Activated CD8-positive, alpha-beta memory T cell treated with anti-CD3 and anti-CD28 coated beads, Interleukin-2, amount 10 ng/mL, durations not matched to agents 7 days and 5 days (primary cell): ENCODE results near the gene MAGEB17. TPM values are rescaled to one million over a fixed set of nuclear protein-coding genes. Genes with fewer than 3 reads are reported as not detected.
"Not testable (repeated sequence)": the region's sequence is repeated elsewhere in the genome, so short reads cannot be mapped to it uniquely, and the experiment has no call there.

ENCODE experiments used
- ATAC-seq: fragments of 150-1000 bp; cut with Tn5 transposase; one replicate; pipeline ENCODE4 v1.10.0; 2021; ENCODE audit warnings: moderate library complexity
- CTCF ChIA-PET: fragments of 350-600 bp; sonication (Branson Sonifier 250); formaldehyde crosslinking; loops from one replicate; lab custom pipeline; 2021; ENCODE audit warnings: antibody characterized with exemption; lab: Charles Lee
- DNase-seq: peaks from one replicate; pipeline ENCODE4 v3.0.0-alpha.2; 2020
- H3K27ac Mint-ChIP-seq: one replicate; pipeline ENCODE4 v1.8.0; 2021; ENCODE audit warnings: mild to moderate bottlenecking, mixed read lengths
- H3K27me3 Mint-ChIP-seq: one replicate; pipeline ENCODE4 v1.8.0; 2021; ENCODE audit warnings: mixed read lengths
- H3K36me3 Mint-ChIP-seq: one replicate; pipeline ENCODE4 v1.8.0; 2021; ENCODE audit warnings: mild to moderate bottlenecking, mixed read lengths
- H3K4me1 Mint-ChIP-seq: one replicate; pipeline ENCODE4 v1.8.0; 2021; ENCODE audit warnings: mixed read lengths
- H3K4me3 Mint-ChIP-seq: one replicate; pipeline ENCODE4 v1.8.0; 2021; ENCODE audit warnings: mild to moderate bottlenecking, moderate library complexity, mixed read lengths
- H3K9me3 Mint-ChIP-seq: one replicate; pipeline ENCODE4 v1.8.0; 2022; ENCODE audit warnings: low read depth, mixed read lengths
- total RNA-seq, 2 experiments: library from RNA; stranded (reverse); gene quantifications; one replicate each; pipeline ENCODE4 v1.2.3, GENCODE V29; 2021

MAGEB17 gene
- total RNA-seq, 2 experiments from 2014 or later: not detected

DNA sequence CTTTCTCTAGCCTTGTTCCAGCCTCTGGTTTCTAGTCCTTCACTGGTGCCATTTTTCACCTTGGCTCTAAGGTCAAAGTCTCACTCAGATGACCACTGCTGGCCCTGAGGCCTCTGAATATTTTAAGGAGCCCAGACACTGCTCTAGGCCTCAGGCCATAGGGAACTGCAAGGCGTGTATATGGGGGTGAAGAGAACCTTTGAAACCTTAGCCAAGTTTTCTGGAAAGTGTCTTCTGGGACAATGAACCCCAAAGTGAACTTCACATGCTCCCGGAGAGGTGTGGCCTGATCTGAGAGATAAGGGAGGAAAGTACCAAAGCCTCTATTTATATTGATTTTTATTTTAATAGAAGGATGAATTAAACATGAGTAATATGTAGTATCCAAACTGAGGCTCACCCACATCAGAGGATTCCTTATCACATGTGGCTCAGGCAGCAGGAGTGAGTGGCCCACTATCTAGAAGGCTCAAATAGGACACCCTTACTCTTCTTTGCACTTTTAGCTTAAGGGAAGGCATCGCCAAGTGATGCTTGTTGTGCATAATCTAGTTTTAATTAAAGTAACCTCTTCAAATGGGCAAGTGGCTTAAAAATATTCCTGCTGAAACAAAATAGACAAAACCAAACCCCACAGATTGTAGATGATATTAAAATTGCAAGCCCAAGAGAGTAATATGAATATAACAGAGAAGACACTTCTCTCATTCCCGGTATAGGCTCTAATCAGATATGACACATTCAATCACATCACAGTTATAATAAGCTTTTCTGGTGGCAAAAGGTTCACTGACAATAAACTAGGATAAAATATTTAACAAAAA lies 25.6 kb upstream of the MAGEB17 start:
- H3K36me3 Mint-ChIP-seq: no peaks in the 10 kb centered on the region
- no peaks in the 10 kb centered on the region for H3K4me1 Mint-ChIP-seq
- H3K9me3 Mint-ChIP-seq: no peaks in the 10 kb centered on the region
- CTCF ChIA-PET: no interaction called here
- DNase-seq: no peak
- no peak for ATAC-seq
- H3K4me3 Mint-ChIP-seq: no peak overlapping the region
- peaks cover 13% of the 10 kb centered on the region for H3K27me3 Mint-ChIP-seq
- no peak overlapping the region for H3K27ac Mint-ChIP-seq

DNA sequence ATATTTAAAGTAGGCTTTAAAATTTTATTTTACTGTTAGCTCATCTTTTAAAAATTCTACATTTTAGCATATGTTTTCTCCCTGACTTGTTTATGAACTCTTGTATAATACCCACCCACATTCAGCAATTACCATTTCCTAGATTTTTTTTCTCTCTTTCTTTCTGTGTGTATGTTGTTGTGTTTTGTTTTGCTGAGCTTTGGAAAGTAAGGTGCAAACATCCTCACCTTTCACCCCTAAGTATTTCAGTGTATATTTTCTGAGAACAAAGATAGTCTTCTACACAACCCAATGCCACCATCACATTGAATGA lies 25.1 kb upstream of the MAGEB17 start:
- H3K27me3 Mint-ChIP-seq: peaks cover 13% of the 10 kb centered on the region
- CTCF ChIA-PET: no interaction called here
- no peak overlapping the region for H3K4me3 Mint-ChIP-seq
- no peaks in the 10 kb centered on the region for H3K9me3 Mint-ChIP-seq
- no peak overlapping the region for H3K27ac Mint-ChIP-seq
- no peaks in the 10 kb centered on the region for H3K4me1 Mint-ChIP-seq
- H3K36me3 Mint-ChIP-seq: no peaks in the 10 kb centered on the region
- ATAC-seq: no peak
- no peak for DNase-seq

DNA sequence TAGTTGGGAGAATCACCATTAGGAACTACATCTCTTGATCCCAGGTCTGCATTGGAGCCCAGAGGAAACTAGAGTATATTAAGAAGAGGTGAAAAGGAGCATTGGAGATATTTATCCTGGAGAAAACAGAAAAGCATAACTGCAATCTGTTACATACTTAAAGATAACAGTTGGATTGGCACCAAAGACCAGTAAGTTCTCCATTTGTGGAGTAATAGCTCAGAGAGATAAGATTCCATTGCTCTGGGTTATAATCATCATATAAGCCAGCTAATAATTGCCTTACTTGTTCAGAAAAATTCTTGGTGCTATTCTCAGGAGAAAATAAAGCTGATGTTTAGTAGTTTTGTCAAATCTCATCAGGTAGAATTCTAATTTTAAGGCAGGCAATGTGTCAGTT lies 23.3 kb upstream of the MAGEB17 start:
- Mint-ChIP-seq H3K27ac (no peak overlapping the region), H3K36me3 (no peaks in the 10 kb centered on the region), H3K4me1 (no peaks in the 10 kb centered on the region), H3K4me3 (no peak overlapping the region), H3K9me3 (no peaks in the 10 kb centered on the region), H3K27me3 (peaks cover 13% of the 10 kb centered on the region)
- ATAC-seq (no peak), DNase-seq (no peak)
- CTCF ChIA-PET: no interaction called here

GRCh38 chrX:16144420-16144819 lies 22.9 kb upstream of the MAGEB17 start:
- Mint-ChIP-seq H3K27ac (no peak overlapping the region), H3K9me3 (no peaks in the 10 kb centered on the region), H3K4me1 (no peaks in the 10 kb centered on the region), H3K36me3 (no peaks in the 10 kb centered on the region), H3K27me3 (peaks cover 13% of the 10 kb centered on the region), H3K4me3 (no peak overlapping the region)
- ATAC-seq (no peak), DNase-seq (no peak)
- CTCF ChIA-PET: no interaction called here

DNA sequence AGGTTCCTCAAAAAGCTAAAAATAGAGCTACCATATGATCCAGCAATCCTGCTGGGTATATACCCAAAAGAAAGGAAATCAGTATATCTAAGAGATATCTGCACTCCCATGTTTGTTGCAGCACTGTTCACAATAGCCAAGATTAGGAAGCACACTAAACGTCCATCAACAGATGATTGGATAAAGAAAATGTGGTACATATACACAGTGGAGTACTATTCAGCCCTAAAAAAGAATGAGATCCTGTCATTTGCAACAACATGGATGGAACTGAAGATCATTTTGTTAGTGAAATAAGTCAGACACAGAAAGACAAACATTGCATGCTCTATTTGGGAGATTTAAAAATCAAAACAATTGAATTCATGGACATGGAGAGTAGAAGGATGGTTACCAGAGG lies 22.2 kb upstream of the MAGEB17 start:
- H3K27ac Mint-ChIP-seq, H3K9me3 Mint-ChIP-seq, H3K36me3 Mint-ChIP-seq, CTCF ChIA-PET, H3K4me1 Mint-ChIP-seq, DNase-seq, ATAC-seq, H3K4me3 Mint-ChIP-seq: not testable (repeated sequence)
- H3K27me3 Mint-ChIP-seq: peaks cover 13% of the 10 kb centered on the region

DNA sequence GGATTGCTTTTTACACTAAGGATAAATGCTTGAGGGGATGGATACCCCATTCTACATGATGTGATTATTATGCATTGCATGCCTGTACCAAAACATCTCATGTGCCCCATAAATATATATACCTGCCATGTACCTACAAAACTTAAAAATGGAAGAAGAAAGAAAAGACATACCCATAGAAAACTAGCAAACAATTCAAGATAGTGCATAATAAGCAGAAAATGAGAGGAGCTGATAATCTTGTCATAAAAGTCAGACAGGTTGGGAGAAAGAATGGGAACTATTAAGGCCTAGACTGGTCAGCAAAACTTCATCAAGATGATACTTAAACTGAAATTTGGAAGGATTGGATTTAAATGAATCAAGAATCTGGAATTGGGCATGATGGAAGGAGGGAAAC lies 21.6 kb upstream of the MAGEB17 start:
- Mint-ChIP-seq H3K36me3 (no peaks in the 10 kb centered on the region), H3K4me1 (no peaks in the 10 kb centered on the region), H3K9me3 (no peaks in the 10 kb centered on the region), H3K27me3 (peaks cover 13% of the 10 kb centered on the region), H3K27ac (no peak overlapping the region), H3K4me3 (no peak overlapping the region)
- CTCF ChIA-PET: no interaction called here
- DNase-seq: no peak
- no peak for ATAC-seq

DNA sequence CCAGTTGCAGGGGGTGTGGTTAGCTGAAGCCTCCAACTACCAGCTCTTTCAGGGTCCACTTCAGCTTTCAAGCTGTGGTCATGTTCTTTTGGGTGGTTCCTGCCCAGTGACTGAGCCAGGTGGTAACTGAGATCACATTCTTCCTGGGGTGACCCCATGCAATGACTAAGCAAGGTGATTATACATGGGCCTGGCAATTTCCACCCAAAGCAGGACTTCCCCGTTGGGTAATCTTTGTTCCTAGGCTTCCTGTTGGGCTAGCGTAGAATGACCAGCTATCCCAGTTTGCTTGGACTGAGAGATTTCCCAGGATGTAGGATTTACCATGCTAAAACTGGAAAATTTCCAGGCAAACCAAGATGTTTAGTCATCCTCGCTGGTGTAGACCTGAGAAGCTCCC lies 18.4 kb upstream of the MAGEB17 start:
- Mint-ChIP-seq H3K9me3 (no peaks in the 10 kb centered on the region), H3K27me3 (peaks cover 6% of the 10 kb centered on the region), H3K4me3 (no peak overlapping the region), H3K27ac (no peak overlapping the region), H3K36me3 (no peaks in the 10 kb centered on the region), H3K4me1 (no peaks in the 10 kb centered on the region)
- DNase-seq: no peak
- no peak for ATAC-seq
- CTCF ChIA-PET: no interaction called here

- CTCF ChIA-PET: no interaction called here
- H3K9me3 Mint-ChIP-seq: no peaks in the 10 kb centered on the region
- no peak for ATAC-seq
- no peak overlapping the region for H3K27ac Mint-ChIP-seq
- no peaks in the 10 kb centered on the region for H3K4me1 Mint-ChIP-seq
- H3K27me3 Mint-ChIP-seq: no peaks in the 10 kb centered on the region
- no peak overlapping the region for H3K4me3 Mint-ChIP-seq
- no peak for DNase-seq
- no peaks in the 10 kb centered on the region for H3K36me3 Mint-ChIP-seq
These were observed 11.6 kb upstream of the MAGEB17 start for GRCh38 chrX:16155581-16156096.

DNA sequence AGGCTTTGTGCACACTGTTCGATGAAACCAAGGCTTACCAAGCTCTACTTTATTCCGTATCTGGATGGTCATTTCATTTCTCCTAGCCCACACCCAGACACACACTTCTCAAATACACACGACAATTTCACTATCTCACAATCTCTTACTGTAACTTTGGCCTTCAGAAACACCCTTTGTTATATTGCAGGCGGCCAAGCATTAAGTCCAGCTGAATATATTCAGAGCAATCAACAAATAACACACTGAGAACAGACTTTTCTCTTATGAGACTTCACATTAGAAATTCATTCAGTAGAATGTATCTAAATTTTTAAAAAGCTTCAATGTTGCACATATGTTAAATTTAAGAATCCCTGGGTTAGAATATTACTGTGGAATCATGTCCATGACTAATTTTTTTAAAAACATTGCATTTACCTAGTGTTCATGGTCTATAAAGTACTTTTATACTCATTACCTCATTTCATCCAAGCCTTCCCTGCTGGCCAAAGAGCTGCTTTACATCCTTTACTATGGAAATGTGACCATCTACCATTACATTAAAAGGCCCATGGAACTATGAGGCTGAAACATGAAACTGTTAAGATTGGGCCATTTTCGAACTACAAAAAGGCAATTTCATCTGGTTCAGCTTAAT lies 10.5 kb upstream of the MAGEB17 start:
- ATAC-seq (no peak), DNase-seq (no peak)
- H3K4me1 Mint-ChIP-seq: no peaks in the 10 kb centered on the region
- CTCF ChIA-PET: no interaction called here
- no peaks in the 10 kb centered on the region for H3K27me3 Mint-ChIP-seq
- no peaks in the 10 kb centered on the region for H3K36me3 Mint-ChIP-seq
- no peak overlapping the region for H3K27ac Mint-ChIP-seq
- H3K4me3 Mint-ChIP-seq: no peak overlapping the region
- H3K9me3 Mint-ChIP-seq: no peaks in the 10 kb centered on the region

DNA sequence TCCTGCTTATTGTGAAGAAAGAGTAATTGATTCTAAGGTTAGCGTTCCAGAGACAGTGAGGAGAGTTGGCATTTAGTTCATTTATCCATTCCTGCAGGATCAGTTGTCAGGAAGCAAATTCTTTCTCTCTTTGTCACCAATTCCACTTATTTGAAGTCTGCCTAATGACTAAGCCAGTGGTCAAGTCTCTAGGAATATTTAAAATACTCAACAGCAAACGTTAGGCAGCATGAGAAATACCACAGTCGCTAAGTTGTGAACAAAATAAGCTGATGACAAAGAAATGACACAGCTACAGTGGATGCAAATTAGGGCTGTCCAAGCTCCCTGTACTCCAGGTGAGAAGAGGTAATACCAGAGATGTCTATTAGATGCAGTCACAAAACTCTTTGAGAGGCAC lies 6.6 kb upstream of the MAGEB17 start:
- Mint-ChIP-seq H3K9me3 (no peaks in the 10 kb centered on the region), H3K27me3 (peaks cover 2% of the 10 kb centered on the region), H3K36me3 (no peaks in the 10 kb centered on the region), H3K4me3 (no peak overlapping the region), H3K4me1 (no peaks in the 10 kb centered on the region), H3K27ac (no peak overlapping the region)
- no peak for DNase-seq
- CTCF ChIA-PET: no interaction called here
- ATAC-seq: no peak

GRCh38 chrX:16161173-16161572 lies 6.1 kb upstream of the MAGEB17 start:
- H3K9me3 Mint-ChIP-seq, H3K27me3 Mint-ChIP-seq, H3K27ac Mint-ChIP-seq, H3K4me1 Mint-ChIP-seq, ATAC-seq, H3K4me3 Mint-ChIP-seq, DNase-seq, H3K36me3 Mint-ChIP-seq, CTCF ChIA-PET: not testable (repeated sequence)

DNA sequence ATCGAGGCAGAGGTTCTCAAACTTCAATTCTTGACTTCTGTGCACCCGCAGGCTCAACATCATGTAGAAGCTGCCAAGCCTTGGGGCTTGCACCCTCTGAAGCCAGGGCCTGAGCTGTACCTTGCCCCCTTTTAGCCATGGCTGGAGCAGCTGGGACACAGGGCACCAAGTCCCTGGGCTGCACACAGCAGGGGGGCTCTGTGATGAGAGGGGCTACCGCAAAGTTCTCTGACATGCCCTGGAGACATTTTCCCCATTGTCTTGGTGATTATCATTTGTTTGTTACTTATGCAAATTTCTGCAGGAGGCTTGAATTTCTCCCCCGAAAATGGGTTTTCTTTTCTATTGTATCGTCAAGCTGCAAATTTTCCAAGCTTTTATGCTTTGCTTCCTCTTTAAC lies 4.9 kb upstream of the MAGEB17 start:
- no peaks in the 10 kb centered on the region for H3K9me3 Mint-ChIP-seq
- H3K4me1 Mint-ChIP-seq: no peaks in the 10 kb centered on the region
- H3K36me3 Mint-ChIP-seq: no peaks in the 10 kb centered on the region
- no peak overlapping the region for H3K4me3 Mint-ChIP-seq
- H3K27me3 Mint-ChIP-seq: peaks cover 2% of the 10 kb centered on the region
- H3K27ac Mint-ChIP-seq: no peak overlapping the region
- DNase-seq: no peak
- no peak for ATAC-seq
- CTCF ChIA-PET: no interaction called here

- H3K4me3 Mint-ChIP-seq: no peak overlapping the region
- no peak for DNase-seq
- peaks cover 2% of the 10 kb centered on the region for H3K27me3 Mint-ChIP-seq
- H3K36me3 Mint-ChIP-seq: no peaks in the 10 kb centered on the region
- H3K27ac Mint-ChIP-seq: no peak overlapping the region
- CTCF ChIA-PET: no interaction called here
- H3K9me3 Mint-ChIP-seq: no peaks in the 10 kb centered on the region
- H3K4me1 Mint-ChIP-seq: no peaks in the 10 kb centered on the region
- ATAC-seq: no peak
These were observed 2.5 kb upstream of the MAGEB17 start for GRCh38 chrX:16164748-16165147.

DNA sequence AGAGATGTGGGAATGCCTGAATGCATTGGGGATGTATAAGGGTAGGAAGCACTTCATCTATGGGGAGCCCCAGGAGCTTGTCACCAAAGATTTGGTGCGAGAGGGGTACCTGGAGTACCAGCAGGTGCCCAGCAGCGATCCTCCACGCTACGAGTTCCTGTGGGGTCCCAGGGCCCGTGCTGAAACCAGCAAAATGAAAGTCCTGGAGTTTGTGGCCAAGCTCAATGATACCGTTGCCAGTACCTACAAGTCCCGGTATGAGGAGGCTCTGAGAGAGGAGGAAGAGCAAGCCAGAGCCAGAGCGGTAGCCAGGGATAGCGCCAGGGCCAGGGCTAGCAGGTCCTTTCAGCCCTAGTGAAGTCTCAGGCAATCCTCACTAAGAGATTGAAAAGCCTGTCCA lies 3.8 kb downstream of the MAGEB17 start:
- no peak overlapping the region for H3K27ac Mint-ChIP-seq
- CTCF ChIA-PET: no interaction called here
- DNase-seq: no peak

More for the DNA sequence above, 3.8 kb downstream of the MAGEB17 start:
- Mint-ChIP-seq H3K4me1 (no peaks in the 10 kb centered on the region), H3K27me3 (no peaks in the 10 kb centered on the region), H3K4me3 (no peak overlapping the region), H3K36me3 (no peaks in the 10 kb centered on the region), H3K9me3 (no peaks in the 10 kb centered on the region)
- no peak for ATAC-seq
